GM23338 (cell line): Measurements from ENCODE around the gene SVIP. TPM values are rescaled to one million over a fixed set of nuclear protein-coding genes. Genes with fewer than 3 reads are reported as not detected.

ENCODE experiments used
- ATAC-seq: fragments of 200-7000 bp; cut with Tn5 transposase; 3 replicates; pipeline ENCODE4 v1.9.1; 2020
- DNase-seq: peaks from one replicate; pipeline ENCODE4 v3.0.0-alpha.2; 2015; ENCODE audit warnings: low spot score
- H2AFZ ChIP-seq: fragments of 200-600 bp; sonication (generic); 2 replicates; pipeline ENCODE4 v1.8.0; 2016; ENCODE audit warnings: antibody characterized with exemption, mild to moderate bottlenecking, moderate library complexity
- H3F3A ChIP-seq: fragments of 200-600 bp; sonication (generic); replicated peaks from 2 replicates; pipeline ENCODE4 v1.8.0; 2017; ENCODE audit warnings: antibody characterized with exemption, mixed run types, low read depth
- H3K27ac ChIP-seq: fragments of 200-600 bp; sonication (generic); 2 replicates; pipeline ENCODE4 v1.6.1; 2016; ENCODE audit warnings: low read depth
- H3K27me3 ChIP-seq: fragments of 200-600 bp; sonication (generic); 2 replicates; pipeline ENCODE4 v1.8.0; 2016; ENCODE audit warnings: mild to moderate bottlenecking, mixed run types, moderate library complexity; ENCODE audit not compliant: insufficient read depth
- H3K36me3 ChIP-seq: fragments of 200-600 bp; sonication (generic); 2 replicates; pipeline ENCODE4 v1.8.0; 2016; ENCODE audit warnings: mild to moderate bottlenecking; ENCODE audit not compliant: insufficient read depth
- H3K4me1 ChIP-seq: fragments of 200-600 bp; sonication (generic); 2 replicates; pipeline ENCODE4 v1.8.0; 2016; ENCODE audit warnings: mild to moderate bottlenecking, moderate library complexity; ENCODE audit not compliant: insufficient read depth
- H3K4me2 ChIP-seq: fragments of 200-600 bp; sonication (generic); 2 replicates; pipeline ENCODE4 v1.7.1; 2017; ENCODE audit warnings: mixed run types
- H3K4me3 ChIP-seq: fragments of 200-600 bp; sonication (generic); 2 replicates; pipeline ENCODE4 v1.6.1; 2016; ENCODE audit warnings: mixed run types
- H3K79me2 ChIP-seq: fragments of 200-600 bp; sonication (generic); replicated peaks from 2 replicates; pipeline ENCODE4 v1.8.0; 2017; ENCODE audit warnings: mild to moderate bottlenecking; ENCODE audit not compliant: insufficient read depth
- H3K9me2 ChIP-seq: fragments of 200-600 bp; sonication (generic); 2 replicates; pipeline ENCODE4 v1.8.0; 2017; ENCODE audit not compliant: insufficient read depth
- H4K20me1 ChIP-seq: fragments of 200-600 bp; sonication (generic); replicated peaks from 2 replicates; pipeline ENCODE4 v1.8.0; 2017; ENCODE audit warnings: mild to moderate bottlenecking; ENCODE audit not compliant: insufficient read depth
- H3K27ac Mint-ChIP-seq: 2 replicates; pipeline ENCODE4 v1.8.0; 2020; ENCODE audit warnings: inconsistent platforms, mild to moderate bottlenecking, moderate library complexity, mixed read lengths
- H3K27me3 Mint-ChIP-seq: 3 replicates; pipeline ENCODE4 v1.8.0; 2022; ENCODE audit warnings: low read depth, mild to moderate bottlenecking, moderate library complexity, mixed read lengths, inconsistent platforms; ENCODE audit not compliant: insufficient read depth, poor library complexity
- H3K36me3 Mint-ChIP-seq: 3 replicates; pipeline ENCODE4 v1.8.0; 2021; ENCODE audit warnings: low read depth, mild to moderate bottlenecking, inconsistent platforms, moderate library complexity, mixed read lengths
- H3K4me1 Mint-ChIP-seq: 3 replicates; pipeline ENCODE4 v1.8.0; 2020; ENCODE audit warnings: mild to moderate bottlenecking, inconsistent platforms, mixed read lengths
- H3K4me3 Mint-ChIP-seq: 3 replicates; pipeline ENCODE4 v1.8.0; 2021; ENCODE audit warnings: moderate library complexity, mild to moderate bottlenecking, inconsistent platforms, mixed read lengths
- H3K9me3 Mint-ChIP-seq: 3 replicates; pipeline ENCODE4 v1.8.0; 2020; ENCODE audit warnings: moderate library complexity, mild to moderate bottlenecking, inconsistent platforms, mixed read lengths
- CREB1 ChIP-seq: fragments of 250-450 bp; sonication (Bioruptor Pico); IDR thresholded peaks from 2 replicates; pipeline ENCODE4 v1.5.0; 2020; ENCODE audit warnings: low read depth, mild to moderate bottlenecking, moderate library complexity
- CTCF ChIP-seq, 2 experiments: fragments of 200-600 bp in 1 of 2; sonication (generic) in 1 of 2; conservative IDR thresholded peaks; 2 replicates each; pipeline versions ENCODE4 v1.5.1 to v1.6.1; 2016 to 2017; ENCODE audit warnings: antibody characterized with exemption in 2 of 2, low read depth in 2 of 2, mild to moderate bottlenecking in 2 of 2, moderate library complexity in 1 of 2
- ETS1 ChIP-seq: IDR thresholded peaks from 2 replicates; pipeline ENCODE4 v1.6.1; 2016; ENCODE audit warnings: antibody characterized with exemption
- EZH2 ChIP-seq: fragments of 200-600 bp; sonication (generic); IDR thresholded peaks from one replicate; pipeline ENCODE4 v1.8.0; 2017; ENCODE audit warnings: antibody characterized with exemption, mild to moderate bottlenecking, low read depth; ENCODE audit not compliant: unreplicated experiment
- EZH2phosphoT487 ChIP-seq: fragments of 200-600 bp; sonication (generic); IDR thresholded peaks from one replicate; pipeline ENCODE4 v1.8.1; 2018; ENCODE audit warnings: antibody characterized with exemption; ENCODE audit not compliant: unreplicated experiment
- JUNB ChIP-seq: IDR thresholded peaks from one replicate; pipeline ENCODE4 v1.6.1; 2016; ENCODE audit warnings: antibody characterized with exemption; ENCODE audit not compliant: unreplicated experiment
- NANOG ChIP-seq: IDR thresholded peaks from 2 replicates; pipeline ENCODE4 v1.6.1; 2016; ENCODE audit warnings: antibody characterized with exemption, borderline replicate concordance
- POLR2AphosphoS5 ChIP-seq: IDR thresholded peaks from 2 replicates; pipeline ENCODE4 v1.6.1; 2016; ENCODE audit warnings: antibody characterized with exemption, low read depth
- STAT1 ChIP-seq: IDR thresholded peaks from one replicate; pipeline ENCODE4 v1.6.1; 2016; ENCODE audit warnings: antibody characterized with exemption; ENCODE audit not compliant: unreplicated experiment
- ZNF114 ChIP-seq: fragments of 250-450 bp; sonication (Bioruptor Pico); IDR thresholded peaks from 2 replicates; pipeline ENCODE4 v1.5.0; 2020; ENCODE audit warnings: mild to moderate bottlenecking, moderate library complexity
- polyA plus RNA-seq: library from polyadenylated mRNA; unstranded; fragments of >200 nt; fragmentation: Nextera tagmentation; extraction: Ambion mirVana; gene quantifications from 2 replicates; pipeline ENCODE4 v1.2.1, GENCODE V29; 2016
- total RNA-seq: library from RNA; depleted of rRNA; stranded (reverse); fragments of >200 nt; shearing (Covaris generic); gene quantifications from 2 replicates; pipeline ENCODE4 v1.2.3, GENCODE V29; 2014
- TF ChIP-seq, protein P1 (sequence below): IDR thresholded peaks from one replicate; pipeline ENCODE4 v1.6.1; 2018; ENCODE audit warnings: antibody characterized with exemption; ENCODE audit not compliant: unreplicated experiment

The SVIP gene
- total and polyA plus RNA-seq, 2 experiments from 2014 or later, result 4.1 to 13.5 TPM

DNA sequence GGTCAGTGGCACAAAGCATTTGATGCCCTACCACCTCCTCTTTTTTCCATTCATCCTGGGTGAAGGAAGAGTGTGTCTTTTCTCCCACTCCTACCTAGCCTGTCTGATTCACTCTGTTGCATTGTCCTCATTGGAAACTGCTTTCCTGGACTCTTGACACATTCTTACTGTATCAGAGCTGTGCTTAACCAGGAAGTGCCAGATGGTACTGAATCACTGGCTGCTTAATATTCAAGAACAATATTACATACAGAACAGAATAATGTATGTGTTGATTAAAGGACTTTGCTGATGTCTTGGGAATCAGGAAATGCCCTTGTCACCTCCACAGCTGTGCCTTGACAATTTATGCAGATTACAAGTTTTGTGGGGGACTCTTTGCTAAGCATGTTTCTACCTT, 44.4 kb downstream of the SVIP start:
- no peak overlapping the region for H3K27ac ChIP-seq
- no peaks in the 10 kb centered on the region for H4K20me1 ChIP-seq
- Mint-ChIP-seq H3K9me3 (no peaks in the 10 kb centered on the region; the same call in 2 of the 3 replicates), H3K36me3 (no peaks in the 10 kb centered on the region), H3K4me1 (peaks cover 12% of the 10 kb centered on the region), H3K27me3 (no peaks in the 10 kb centered on the region), H3K27ac (no peak overlapping the region), H3K4me3 (no peak overlapping the region)
- H3K4me2 ChIP-seq, result no peak overlapping the region
- DNase-seq (no peak), ATAC-seq (no peak)
- H3K9me2 ChIP-seq, result no peaks in the 10 kb centered on the region
- TF ChIP-seq EZH2phosphoT487, result no peak
- no peaks in the 10 kb centered on the region for H3F3A ChIP-seq
- no peaks in the 10 kb centered on the region for H3K79me2 ChIP-seq
- no peaks in the 10 kb centered on the region for H3K36me3 ChIP-seq
- H3K27me3 ChIP-seq, result no peaks in the 10 kb centered on the region
- H3K4me1 ChIP-seq, result no peaks in the 10 kb centered on the region
- H3K4me3 ChIP-seq, result no peak overlapping the region
- no peak overlapping the region for H2AFZ ChIP-seq

- no peak overlapping the region for H3K27ac ChIP-seq
- no peaks in the 10 kb centered on the region for H3K36me3 ChIP-seq
- ATAC-seq (no peak), DNase-seq (peak; percentile 11)
- no peaks in the 10 kb centered on the region for H3K27me3 ChIP-seq
- Mint-ChIP-seq H3K4me1 (peaks cover 13% of the 10 kb centered on the region), H3K27me3 (no peaks in the 10 kb centered on the region), H3K36me3 (no peaks in the 10 kb centered on the region), H3K9me3 (no peaks in the 10 kb centered on the region; the same call in 2 of the 3 replicates), H3K4me3 (no peak overlapping the region), H3K27ac (no peak overlapping the region)
- no peaks in the 10 kb centered on the region for H4K20me1 ChIP-seq
- no peaks in the 10 kb centered on the region; the same call in 1 of the 2 replicates for H3K4me1 ChIP-seq
- no peak overlapping the region for H3K4me2 ChIP-seq
- H2AFZ ChIP-seq, result no peak overlapping the region
- no peak overlapping the region for H3K4me3 ChIP-seq
- H3F3A ChIP-seq, result no peaks in the 10 kb centered on the region
- no peaks in the 10 kb centered on the region for H3K9me2 ChIP-seq
- H3K79me2 ChIP-seq, result no peaks in the 10 kb centered on the region
- TF ChIP-seq POLR2AphosphoS5, result no peak
- no peak for TF ChIP-seq CREB1 (CRISPR knock-in tag)
- TF ChIP-seq STAT1, result no peak
- no peak for TF ChIP-seq CTCF (conservative IDR thresholded peaks at IDR 0.05; ENCODE audit: low read depth in 2 of 2)
- TF ChIP-seq ETS1, result no peak
- no peak for TF ChIP-seq EZH2
- no peak for TF ChIP-seq EZH2phosphoT487
- TF ChIP-seq JUNB, result no peak
- no peak for TF ChIP-seq ZNF114
- no peak for TF ChIP-seq NANOG
- TF ChIP-seq, protein P1, sequence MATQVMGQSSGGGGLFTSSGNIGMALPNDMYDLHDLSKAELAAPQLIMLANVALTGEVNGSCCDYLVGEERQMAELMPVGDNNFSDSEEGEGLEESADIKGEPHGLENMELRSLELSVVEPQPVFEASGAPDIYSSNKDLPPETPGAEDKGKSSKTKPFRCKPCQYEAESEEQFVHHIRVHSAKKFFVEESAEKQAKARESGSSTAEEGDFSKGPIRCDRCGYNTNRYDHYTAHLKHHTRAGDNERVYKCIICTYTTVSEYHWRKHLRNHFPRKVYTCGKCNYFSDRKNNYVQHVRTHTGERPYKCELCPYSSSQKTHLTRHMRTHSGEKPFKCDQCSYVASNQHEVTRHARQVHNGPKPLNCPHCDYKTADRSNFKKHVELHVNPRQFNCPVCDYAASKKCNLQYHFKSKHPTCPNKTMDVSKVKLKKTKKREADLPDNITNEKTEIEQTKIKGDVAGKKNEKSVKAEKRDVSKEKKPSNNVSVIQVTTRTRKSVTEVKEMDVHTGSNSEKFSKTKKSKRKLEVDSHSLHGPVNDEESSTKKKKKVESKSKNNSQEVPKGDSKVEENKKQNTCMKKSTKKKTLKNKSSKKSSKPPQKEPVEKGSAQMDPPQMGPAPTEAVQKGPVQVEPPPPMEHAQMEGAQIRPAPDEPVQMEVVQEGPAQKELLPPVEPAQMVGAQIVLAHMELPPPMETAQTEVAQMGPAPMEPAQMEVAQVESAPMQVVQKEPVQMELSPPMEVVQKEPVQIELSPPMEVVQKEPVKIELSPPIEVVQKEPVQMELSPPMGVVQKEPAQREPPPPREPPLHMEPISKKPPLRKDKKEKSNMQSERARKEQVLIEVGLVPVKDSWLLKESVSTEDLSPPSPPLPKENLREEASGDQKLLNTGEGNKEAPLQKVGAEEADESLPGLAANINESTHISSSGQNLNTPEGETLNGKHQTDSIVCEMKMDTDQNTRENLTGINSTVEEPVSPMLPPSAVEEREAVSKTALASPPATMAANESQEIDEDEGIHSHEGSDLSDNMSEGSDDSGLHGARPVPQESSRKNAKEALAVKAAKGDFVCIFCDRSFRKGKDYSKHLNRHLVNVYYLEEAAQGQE, result no peak
These were observed 48.5 kb downstream of the SVIP start for GRCh38 chr11:22780952-22781593.
